ENCODE results near the gene CSTF2T.

Gene CSTF2T

GRCh38 chr10:51658000-51658399 is 41.4 kb downstream of the CSTF2T start:
- TF ChIP-seq CTCF (IDR thresholded peaks at IDR 0.05; ENCODE audit: low read depth, low read length, missing control alignments): no peak
- no peak for DNase-seq (ENCODE audit: extremely low read depth, low read depth)
- no peak overlapping the region for H3K4me3 ChIP-seq (replicated peaks; ENCODE audit: low read depth, low read length)

GRCh38 chr10:51656503-51656902 is 42.9 kb downstream of the CSTF2T start:
- H3K4me3 ChIP-seq (replicated peaks; ENCODE audit: low read depth, low read length): no peak overlapping the region
- no peak for DNase-seq (ENCODE audit: extremely low read depth, low read depth)
- TF ChIP-seq CTCF (IDR thresholded peaks at IDR 0.05; ENCODE audit: low read depth, low read length, missing control alignments): no peak

GRCh38 chr10:51654918-51655317 is 44.5 kb downstream of the CSTF2T start:
- H3K4me3 ChIP-seq (replicated peaks; ENCODE audit: low read depth, low read length): no peak overlapping the region
- no peak for TF ChIP-seq CTCF (IDR thresholded peaks at IDR 0.05; ENCODE audit: low read depth, low read length, missing control alignments)
- DNase-seq (ENCODE audit: extremely low read depth, low read depth): no peak

- no peak for TF ChIP-seq CTCF (IDR thresholded peaks at IDR 0.05; ENCODE audit: low read depth, low read length, missing control alignments)
- no peak for DNase-seq (ENCODE audit: extremely low read depth, low read depth)
- H3K4me3 ChIP-seq (replicated peaks; ENCODE audit: low read depth, low read length): no peak overlapping the region
Measured at GRCh38 chr10:51653025-51653424, 46.4 kb downstream of the CSTF2T start.

GRCh38 chr10:51651063-51651462 is 48.3 kb downstream of the CSTF2T start:
- H3K4me3 ChIP-seq (replicated peaks; ENCODE audit: low read depth, low read length): no peak overlapping the region
- TF ChIP-seq CTCF (IDR thresholded peaks at IDR 0.05; ENCODE audit: low read depth, low read length, missing control alignments): no peak
- no peak for DNase-seq (ENCODE audit: extremely low read depth, low read depth)

GRCh38 chr10:51649064-51649463 is 50.3 kb downstream of the CSTF2T start:
- H3K4me3 ChIP-seq (replicated peaks; ENCODE audit: low read depth, low read length): no peak overlapping the region
- no peak for TF ChIP-seq CTCF (IDR thresholded peaks at IDR 0.05; ENCODE audit: low read depth, low read length, missing control alignments)
- no peak for DNase-seq (ENCODE audit: extremely low read depth, low read depth)
